ENCODE results near the gene COL23A1. TPM values are rescaled to one million over a fixed set of nuclear protein-coding genes. Genes with fewer than 3 reads are reported as not detected.

Gene COL23A1
- total and polyA plus RNA-seq, 2 of the 8 experiments (the other 6 are each of a cell fraction or from before 2014, with no cell fraction given) = 3.1 to 4.7 TPM

DNA sequence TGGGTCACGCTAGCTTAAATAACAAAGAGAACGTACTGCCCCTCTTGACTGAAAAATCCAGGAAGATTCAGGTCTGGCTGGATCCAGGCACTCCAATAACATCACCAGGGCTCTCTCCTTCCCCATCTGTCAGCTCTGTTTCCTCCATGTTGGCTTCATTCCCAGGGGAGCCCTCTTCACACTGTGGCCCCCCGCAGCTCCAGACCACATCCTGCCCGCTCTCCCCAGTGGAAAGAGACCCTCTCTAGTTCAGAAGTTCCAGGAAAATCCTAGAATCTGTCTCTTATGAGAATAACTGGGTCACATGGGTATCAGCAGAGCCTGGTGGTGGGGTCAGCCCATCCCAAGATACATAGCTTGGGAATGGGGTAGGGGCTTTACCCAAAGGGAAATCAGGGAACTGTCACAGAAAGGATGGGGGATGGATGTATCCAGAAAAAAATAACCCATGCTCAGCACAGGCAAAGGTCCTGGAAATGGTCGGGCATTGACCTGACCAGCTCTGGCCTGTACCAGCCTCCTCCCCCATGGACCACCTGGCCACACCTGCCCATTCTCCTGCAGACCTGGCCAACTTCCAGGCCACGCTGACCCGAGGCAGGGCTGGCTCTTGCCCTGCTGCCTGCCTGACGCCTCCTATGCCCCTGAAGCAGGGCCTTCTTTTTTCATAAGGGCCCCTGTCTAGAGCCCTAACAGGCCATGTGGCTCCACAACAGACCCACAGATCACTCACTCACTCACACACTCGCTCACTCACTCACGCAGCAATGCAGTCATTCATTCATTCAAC is 65.9 kb downstream of the COL23A1 start:
- ChIA-PET CTCF (ENCODE audit: partially characterized antibody) (interaction anchor here (0.9 to 1.5 kb wide), 6 partner anchors 11 to 156 kb away, joined by 3 to 4 read pairs (median 4); no protein-coding TSS in a partner anchor), POLR2A (ENCODE audit: partially characterized antibody) (interaction anchor here (0.5 kb wide), 1 partner anchor 153 kb away, joined by 3 read pairs; no protein-coding TSS in a partner anchor)
- H2BK15ac ChIP-seq (ENCODE audit: low read length) = no peak overlapping the region
- H3K27me3 ChIP-seq (replicated peaks in 1 of 4; ENCODE audit: control insufficient read depth in 3 of 4, extremely low read depth in 1 of 4, insufficient read depth in 3 of 4, low read length in 3 of 4) = no peaks in the 10 kb centered on the region; a peak in 1 of 7 replicates
- H3K4me2 ChIP-seq (ENCODE audit: insufficient read depth in 1 of 2, low read depth in 2 of 2, low read length in 2 of 2) = no peak overlapping the region
- no peak overlapping the region for H3K14ac ChIP-seq (ENCODE audit: insufficient read length)
- no peaks in the 10 kb centered on the region for H4K20me1 ChIP-seq (replicated peaks in 1 of 2; ENCODE audit: control insufficient read depth in 1 of 2, insufficient read depth in 2 of 2, low read length in 2 of 2)
- TF ChIP-seq KDM5A (IDR thresholded peaks at IDR 0.05; ENCODE audit: low read length) = no peak
- 93% methylated on average over 10 of the region's 10 CpGs; no CpG with 5 or more reads in 1 of the 2 experiments for WGBS, 2 experiments (ENCODE audit: extremely low coverage in 1 of 2, insufficient coverage in 1 of 2, insufficient read length in 1 of 2, insufficient replicate concordance in 2 of 2, low coverage in 1 of 2, low lambda C conversion rate in 2 of 2, missing lambda C conversion rate in 1 of 2)
- H2BK12ac ChIP-seq (ENCODE audit: low read depth, low read length) = no peak overlapping the region
- H3K27ac ChIP-seq (ENCODE audit: low read depth, low read length) = no peak overlapping the region
- peaks cover 0 to 17% (median 13%) of the 10 kb centered on the region in 4 experiments; a peak in 6 of 7 replicates for H3K4me1 ChIP-seq (replicated peaks in 1 of 4; ENCODE audit: control insufficient read depth in 3 of 4, insufficient read depth in 4 of 4, low read length in 3 of 4)
- no peak overlapping the region for H4K91ac ChIP-seq (replicated peaks; ENCODE audit: insufficient read length, low read length)
- H3K9ac ChIP-seq (replicated peaks in 1 of 4; ENCODE audit: extremely low read depth in 1 of 4, low read depth in 3 of 4, low read length in 3 of 4) = no peak overlapping the region
- FAIRE-seq = no peak
- H2AFZ ChIP-seq (ENCODE audit: low read length) = no peak overlapping the region
- H3K79me2 ChIP-seq (ENCODE audit: control insufficient read depth in 1 of 2, insufficient read depth in 2 of 2, low read length in 2 of 2) = no peaks in the 10 kb centered on the region
- no peak overlapping the region for H3K4me3 ChIP-seq (ENCODE audit: extremely low read depth in 1 of 4, insufficient read depth in 2 of 4, low read depth in 3 of 4, low read length in 4 of 4)
- no peaks in the 10 kb centered on the region for H3K79me1 ChIP-seq (ENCODE audit: low read depth, low read length)
- H3K23ac ChIP-seq (ENCODE audit: insufficient read length) = no peak overlapping the region
- no peak overlapping the region; the same call in 1 of the 2 replicates for H4K8ac ChIP-seq (ENCODE audit: extremely low read depth, insufficient read depth, low read length)
- H3K56ac ChIP-seq (replicated peaks; ENCODE audit: insufficient read length, low read depth, low read length) = no peak overlapping the region
- H3K36me3 ChIP-seq (ENCODE audit: control insufficient read depth in 2 of 4, insufficient read depth in 4 of 4, low read length in 3 of 4) = no peaks in the 10 kb centered on the region
- H2AK5ac ChIP-seq (ENCODE audit: low read depth, low read length) = peak overlapping the region; percentile 11; the same call in 1 of the 2 replicates
- H2BK120ac ChIP-seq (replicated peaks; ENCODE audit: low read depth, low read length) = no peak overlapping the region
- H3K4ac ChIP-seq (replicated peaks; ENCODE audit: insufficient read length, low read depth, low read length) = no peak overlapping the region
- peaks cover under 1 to 7% of the 10 kb centered on the region in 2 experiments; a peak in 3 of 4 replicates for H3K9me3 ChIP-seq (ENCODE audit: insufficient read depth in 2 of 2, low read depth in 1 of 2, low read length in 1 of 2)
- peak overlapping the region; percentile 19; the same call in 1 of the 2 replicates for H3K18ac ChIP-seq (ENCODE audit: extremely low read depth, low read length)
- H4K5ac ChIP-seq (ENCODE audit: insufficient read length, low read depth, low read length) = no peak overlapping the region
- no peak overlapping the region for H2BK5ac ChIP-seq (ENCODE audit: low read depth, low read length)
- no peak for DNase-seq (ENCODE audit: low read depth in 1 of 2, low spot score in 2 of 2)
- no peak overlapping the region for H2BK20ac ChIP-seq (ENCODE audit: low read length)
- H3K23me2 ChIP-seq (ENCODE audit: low read depth, low read length) = peaks cover 4% of the 10 kb centered on the region; the same call in 1 of the 2 replicates

All from H1 (cell line).